Subcutaneous abdominal adipose tissue (tissue), 5 donors: Measurements from ENCODE around the gene SNX24.

ENCODE experiments used
- H3K27ac ChIP-seq: one replicate; pipeline ENCODE4 v1.7.0; 2013; ENCODE audit warnings: low read depth, mild to moderate bottlenecking, inconsistent platforms, low read length, moderate library complexity
- H3K27me3 ChIP-seq, 5 donors: one replicate each; pipeline ENCODE4 v1.7.0; 2013; ENCODE audit warnings: low read length in 5 of 5, inconsistent platforms in 1 of 5; ENCODE audit not compliant: control insufficient read depth in 5 of 5, insufficient read depth in 4 of 5
- H3K36me3 ChIP-seq, 5 donors: one replicate each; pipeline ENCODE4 v1.7.0; 2013; ENCODE audit warnings: low read length in 5 of 5; ENCODE audit not compliant: control insufficient read depth in 5 of 5, insufficient read depth in 5 of 5
- H3K4me1 ChIP-seq, 5 donors: one replicate each; pipeline ENCODE4 v1.7.0; 2013; ENCODE audit warnings: low read length in 5 of 5, mild to moderate bottlenecking in 3 of 5, moderate library complexity in 1 of 5; ENCODE audit not compliant: control insufficient read depth in 5 of 5, insufficient read depth in 5 of 5
- H3K4me3 ChIP-seq, 5 donors: one replicate each; pipeline ENCODE4 v1.7.0; 2013; ENCODE audit warnings: low read length in 5 of 5, low read depth in 1 of 5
- H3K9ac ChIP-seq, 5 donors: one replicate each; pipeline ENCODE4 v1.7.0; 2013; ENCODE audit warnings: low read length in 5 of 5, mild to moderate bottlenecking in 4 of 5, moderate library complexity in 3 of 5
- H3K9me3 ChIP-seq, 5 donors: one replicate each; pipeline ENCODE4 v1.7.0; 2013; ENCODE audit warnings: low read length in 5 of 5; ENCODE audit not compliant: control insufficient read depth in 5 of 5
- donor health status: healthy.
- donor health status: healthy.
- donor health status: healthy.
- donor health status: healthy.
- donor health status: healthy.

SNX24 gene

GRCh38 chr5:123046222-123046621 lies 200.8 kb downstream of the SNX24 start:
- Histone ChIP-seq H3K9ac (no peak overlapping the region), H3K9me3 (no peaks in the 10 kb centered on the region), H3K27me3 (peaks cover 0 to 4% (median 0%) of the 10 kb centered on the region in 5 donors), H3K4me1 (no peaks in the 10 kb centered on the region), H3K27ac (no peak overlapping the region), H3K4me3 (no peak overlapping the region), H3K36me3 (no peaks in the 10 kb centered on the region)

- H3K27me3 ChIP-seq: peaks cover 0 to 4% (median 0%) of the 10 kb centered on the region in 5 donors
- H3K9ac ChIP-seq: no peak overlapping the region
- no peak overlapping the region for H3K4me3 ChIP-seq
- no peaks in the 10 kb centered on the region for H3K4me1 ChIP-seq
- no peak overlapping the region for H3K27ac ChIP-seq
- H3K36me3 ChIP-seq: no peaks in the 10 kb centered on the region
- H3K9me3 ChIP-seq: peaks cover 0 to 4% (median 0%) of the 10 kb centered on the region in 5 donors
Measured at GRCh38 chr5:123047706-123048105, 202.3 kb downstream of the SNX24 start.

GRCh38 chr5:123051206-123051605 lies 205.8 kb downstream of the SNX24 start:
- H3K27ac ChIP-seq: no peak overlapping the region
- H3K4me1 ChIP-seq: no peaks in the 10 kb centered on the region
- peaks cover 0 to 4% (median 0%) of the 10 kb centered on the region in 5 donors for H3K9me3 ChIP-seq
- H3K9ac ChIP-seq: no peak overlapping the region
- H3K36me3 ChIP-seq: no peaks in the 10 kb centered on the region
- H3K27me3 ChIP-seq: peaks cover 0 to 2% (median 0%) of the 10 kb centered on the region in 5 donors
- H3K4me3 ChIP-seq: no peak overlapping the region
